ENCODE measurements around the gene RBBP8NL.

Gene RBBP8NL

GRCh38 chr20:62452475-62453095 is 25.2 kb upstream of the RBBP8NL start:
- TF ChIP-seq USF1 (IDR thresholded peaks at IDR 0.05) (no peak), FOXM1 (IDR thresholded peaks at IDR 0.05; ENCODE audit: borderline replicate concordance, low read depth) (no peak), TAF1 (IDR thresholded peaks at IDR 0.05; ENCODE audit: low read depth) (no peak), TEAD4 (IDR thresholded peaks at IDR 0.05) (no peak), REST (IDR thresholded peaks at IDR 0.05; ENCODE audit: low read depth) (no peak), EGR1 (IDR thresholded peaks at IDR 0.05) (no peak), MAX (IDR thresholded peaks at IDR 0.05) (no peak), RAD21 (IDR thresholded peaks at IDR 0.05; ENCODE audit: low read depth) (no peak), CREB1 (IDR thresholded peaks at IDR 0.05; ENCODE audit: low read depth) (no peak)

GRCh38 chr20:62451970-62452369 is 24.6 kb upstream of the RBBP8NL start:
- TF ChIP-seq YY1 (IDR thresholded peaks at IDR 0.05; ENCODE audit: low read depth) (no peak), CREB1 (IDR thresholded peaks at IDR 0.05; ENCODE audit: low read depth) (no peak), CEBPB (IDR thresholded peaks at IDR 0.05) (no peak), MAX (IDR thresholded peaks at IDR 0.05) (no peak), EP300 (IDR thresholded peaks at IDR 0.05; ENCODE audit: borderline replicate concordance) (no peak), TCF12 (IDR thresholded peaks at IDR 0.05; ENCODE audit: low read depth) (no peak), ZBTB7A (IDR thresholded peaks at IDR 0.05; ENCODE audit: low read depth) (no peak), TEAD4 (IDR thresholded peaks at IDR 0.05) (no peak), RAD21 (IDR thresholded peaks at IDR 0.05; ENCODE audit: low read depth) (no peak), FOXM1 (IDR thresholded peaks at IDR 0.05; ENCODE audit: borderline replicate concordance, low read depth) (no peak), NFIC (IDR thresholded peaks at IDR 0.05) (no peak), EGR1 (IDR thresholded peaks at IDR 0.05) (no peak), TAF1 (IDR thresholded peaks at IDR 0.05; ENCODE audit: low read depth) (no peak), REST (IDR thresholded peaks at IDR 0.05; ENCODE audit: low read depth) (no peak), USF1 (IDR thresholded peaks at IDR 0.05) (no peak)

- no peak for TF ChIP-seq TCF12 (IDR thresholded peaks at IDR 0.05; ENCODE audit: low read depth)
- TF ChIP-seq NFIC (IDR thresholded peaks at IDR 0.05): no peak
- TF ChIP-seq TEAD4 (IDR thresholded peaks at IDR 0.05): no peak
- TF ChIP-seq CREB1 (IDR thresholded peaks at IDR 0.05; ENCODE audit: low read depth): no peak
- no peak for TF ChIP-seq FOXM1 (IDR thresholded peaks at IDR 0.05; ENCODE audit: borderline replicate concordance, low read depth)
- TF ChIP-seq EP300 (IDR thresholded peaks at IDR 0.05; ENCODE audit: borderline replicate concordance): no peak
- no peak for TF ChIP-seq RAD21 (IDR thresholded peaks at IDR 0.05; ENCODE audit: low read depth)
- no peak for TF ChIP-seq REST (IDR thresholded peaks at IDR 0.05; ENCODE audit: low read depth)
- no peak for TF ChIP-seq CEBPB (IDR thresholded peaks at IDR 0.05)
- no peak for TF ChIP-seq USF1 (IDR thresholded peaks at IDR 0.05)
- no peak for TF ChIP-seq EGR1 (IDR thresholded peaks at IDR 0.05)
- no peak for TF ChIP-seq YY1 (IDR thresholded peaks at IDR 0.05; ENCODE audit: low read depth)
- TF ChIP-seq ZBTB7A (IDR thresholded peaks at IDR 0.05; ENCODE audit: low read depth): no peak
- TF ChIP-seq MAX (IDR thresholded peaks at IDR 0.05): no peak
- TF ChIP-seq TAF1 (IDR thresholded peaks at IDR 0.05; ENCODE audit: low read depth): no peak
Observed at GRCh38 chr20:62451156-62451767, 23.9 kb upstream of the RBBP8NL start.

Measured in Ishikawa (cell line).